ENCODE results near the gene AKT3.

The AKT3 gene

GRCh38 chr1:243471026-243471685 is 378.9 kb downstream of the AKT3 start:
- in situ Hi-C loops (cut with MboI; ENCODE audit: low sequenced_read_pairs, unreplicated experiment), result no loop called here
- TF ChIP-seq CTCF (IDR thresholded peaks at IDR 0.05; ENCODE audit: borderline replicate concordance, control extremely low read depth, extremely low read depth, insufficient read depth, missing control alignments), result no peak
- DNase-seq (ENCODE audit: low spot score), result no peak

GRCh38 chr1:243470502-243470901 is 379.5 kb downstream of the AKT3 start:
- no peak for TF ChIP-seq CTCF (IDR thresholded peaks at IDR 0.05; ENCODE audit: borderline replicate concordance, control extremely low read depth, extremely low read depth, insufficient read depth, missing control alignments)
- no peak for DNase-seq (ENCODE audit: low spot score)
- in situ Hi-C loops (cut with MboI; ENCODE audit: low sequenced_read_pairs, unreplicated experiment), result no loop called here

GRCh38 chr1:243469497-243469896 is 380.5 kb downstream of the AKT3 start:
- no peak for TF ChIP-seq CTCF (IDR thresholded peaks at IDR 0.05; ENCODE audit: borderline replicate concordance, control extremely low read depth, extremely low read depth, insufficient read depth, missing control alignments)
- DNase-seq (ENCODE audit: low spot score), result no peak
- in situ Hi-C loops (cut with MboI; ENCODE audit: low sequenced_read_pairs, unreplicated experiment), result no loop called here

GRCh38 chr1:243465738-243466137 is 384.3 kb downstream of the AKT3 start:
- no peak for TF ChIP-seq CTCF (IDR thresholded peaks at IDR 0.05; ENCODE audit: borderline replicate concordance, control extremely low read depth, extremely low read depth, insufficient read depth, missing control alignments)
- in situ Hi-C loops (cut with MboI; ENCODE audit: low sequenced_read_pairs, unreplicated experiment), result no loop called here
- DNase-seq (ENCODE audit: low spot score), result no peak

- no peak for DNase-seq (ENCODE audit: low spot score)
- TF ChIP-seq CTCF (IDR thresholded peaks at IDR 0.05; ENCODE audit: borderline replicate concordance, control extremely low read depth, extremely low read depth, insufficient read depth, missing control alignments), result no peak
- in situ Hi-C loops (cut with MboI; ENCODE audit: low sequenced_read_pairs, unreplicated experiment), result no loop called here
Measured at GRCh38 chr1:243465081-243465480, 385.0 kb downstream of the AKT3 start.

- in situ Hi-C loops (cut with MboI; ENCODE audit: low sequenced_read_pairs, unreplicated experiment), result no loop called here
- no peak for TF ChIP-seq CTCF (IDR thresholded peaks at IDR 0.05; ENCODE audit: borderline replicate concordance, control extremely low read depth, extremely low read depth, insufficient read depth, missing control alignments)
- no peak for DNase-seq (ENCODE audit: low spot score)
Measured at GRCh38 chr1:243462929-243463697, 386.9 kb downstream of the AKT3 start.

Measured in GM13976 (cell line).